Duodenal mucosa (tissue), 2 donors: ENCODE data around the gene USP17L5.
"Not testable (repeated sequence)": the region's sequence is repeated elsewhere in the genome, so short reads cannot be mapped to it uniquely, and the experiment has no call there.

Experiments
- H3K27ac ChIP-seq: one replicate; pipeline ENCODE4 v1.7.0; 2013; ENCODE audit warnings: low read depth, low read length
- H3K27me3 ChIP-seq, 2 donors: one replicate each; pipeline ENCODE4 v1.7.0; 2013; ENCODE audit warnings: low read length in 2 of 2, control low read depth in 1 of 2; ENCODE audit not compliant: insufficient read depth in 2 of 2, control insufficient read depth in 1 of 2
- H3K36me3 ChIP-seq, 2 donors: one replicate each; pipeline ENCODE4 v1.7.0; 2013; ENCODE audit warnings: low read length in 2 of 2, control low read depth in 1 of 2; ENCODE audit not compliant: insufficient read depth in 2 of 2, control insufficient read depth in 1 of 2
- H3K4me1 ChIP-seq, 2 donors: one replicate each; pipeline ENCODE4 v1.7.0; 2013; ENCODE audit warnings: low read length in 2 of 2, control low read depth in 1 of 2; ENCODE audit not compliant: insufficient read depth in 2 of 2, control insufficient read depth in 1 of 2
- H3K4me3 ChIP-seq, 2 donors: one replicate each; pipeline ENCODE4 v1.7.0; 2013; ENCODE audit warnings: low read length in 2 of 2, low read depth in 1 of 2
- H3K9ac ChIP-seq, 2 donors: one replicate each; pipeline ENCODE4 v1.7.0; 2013; ENCODE audit warnings: low read length in 2 of 2, low read depth in 1 of 2
- H3K9me3 ChIP-seq, 2 donors: one replicate each; pipeline ENCODE4 v1.7.0; 2013; ENCODE audit warnings: low read length in 2 of 2, control low read depth in 1 of 2; ENCODE audit not compliant: control insufficient read depth in 1 of 2

Gene USP17L5

DNA sequence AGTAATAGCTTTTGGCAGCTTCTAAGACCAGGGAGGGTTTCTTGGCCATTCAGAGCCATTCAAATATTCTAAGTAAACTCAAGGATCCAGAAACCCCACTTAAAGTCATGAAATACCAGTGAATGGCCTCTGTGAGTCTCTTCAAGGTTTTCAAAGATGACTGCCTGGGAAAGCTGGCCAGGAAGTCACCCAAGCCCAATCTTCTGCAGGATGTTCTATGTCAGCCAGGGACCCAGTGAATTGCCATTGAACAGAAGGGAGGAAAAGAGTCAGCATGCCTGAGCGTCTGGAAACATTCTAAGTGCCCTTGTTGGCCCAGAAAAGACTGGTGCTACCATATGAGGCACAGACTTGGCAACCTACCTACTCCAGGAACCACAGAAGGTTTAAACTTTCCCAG lies 40.7 kb downstream of the USP17L5 start:
- not testable (repeated sequence) for H3K36me3 ChIP-seq, H3K9ac ChIP-seq, H3K9me3 ChIP-seq

DNA sequence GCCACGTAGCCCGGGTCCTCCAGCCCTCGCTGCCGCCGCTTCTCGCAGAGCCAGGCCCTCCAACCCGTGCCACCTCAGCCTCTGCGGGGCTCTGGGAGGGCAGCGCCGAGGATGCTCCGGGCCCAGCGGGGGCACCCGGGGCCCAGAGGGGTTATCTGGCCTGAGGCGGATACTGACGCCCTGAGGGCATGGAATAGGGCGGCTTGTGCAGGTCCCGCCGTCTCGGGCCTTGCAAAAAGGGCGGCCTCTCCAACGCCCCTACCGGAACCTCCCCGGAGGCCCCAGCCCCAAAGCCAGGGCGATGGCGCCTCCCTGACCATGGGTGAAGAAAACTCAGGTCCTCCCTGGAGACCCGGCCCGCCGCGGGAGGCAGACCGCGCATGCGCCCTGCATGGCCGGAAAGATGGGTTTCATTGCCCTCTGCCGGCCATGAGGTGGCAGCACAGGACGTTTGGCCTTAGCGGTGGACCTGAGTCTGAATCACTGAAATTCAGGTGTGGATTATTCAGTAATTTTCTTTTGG lies 41.9 kb downstream of the USP17L5 start:
- H3K4me3 ChIP-seq: peak overlapping the region in 1 of 2 donors; percentile 61
- H3K27me3 ChIP-seq, H3K27ac ChIP-seq, H3K36me3 ChIP-seq, H3K4me1 ChIP-seq, H3K9me3 ChIP-seq: not testable (repeated sequence)
- H3K9ac ChIP-seq: peak overlapping the region in 1 of 2 donors; percentile 43

More for the DNA sequence above, 40.7 kb downstream of the USP17L5 start:
- H3K4me3 ChIP-seq, H3K27me3 ChIP-seq, H3K27ac ChIP-seq, H3K4me1 ChIP-seq: not testable (repeated sequence)

DNA sequence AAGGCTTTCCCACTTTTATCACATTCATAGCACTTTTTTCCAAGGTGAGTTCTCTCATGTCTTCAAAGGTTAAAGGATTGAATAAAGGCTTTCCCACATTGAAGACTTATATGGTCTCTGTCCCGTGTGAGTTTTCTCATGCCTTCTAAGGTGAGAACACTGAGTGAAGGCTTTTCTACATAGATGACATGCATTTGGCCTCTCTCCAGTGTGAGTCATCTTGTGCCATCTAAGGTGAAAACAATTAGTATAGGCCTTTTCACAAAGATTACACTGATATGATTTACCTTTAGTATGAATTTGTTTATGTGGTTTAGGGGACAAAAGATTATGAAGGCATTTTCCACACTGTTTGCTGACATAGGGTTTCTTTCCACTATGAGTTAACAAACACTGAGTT lies 44.9 kb downstream of the USP17L5 start:
- H3K4me1 ChIP-seq: no peaks in the 10 kb centered on the region
- H3K9ac ChIP-seq: no peak overlapping the region
- no peaks in the 10 kb centered on the region for H3K27me3 ChIP-seq
- H3K27ac ChIP-seq: no peak overlapping the region
- no peaks in the 10 kb centered on the region for H3K9me3 ChIP-seq
- no peaks in the 10 kb centered on the region for H3K36me3 ChIP-seq
- no peak overlapping the region for H3K4me3 ChIP-seq

DNA sequence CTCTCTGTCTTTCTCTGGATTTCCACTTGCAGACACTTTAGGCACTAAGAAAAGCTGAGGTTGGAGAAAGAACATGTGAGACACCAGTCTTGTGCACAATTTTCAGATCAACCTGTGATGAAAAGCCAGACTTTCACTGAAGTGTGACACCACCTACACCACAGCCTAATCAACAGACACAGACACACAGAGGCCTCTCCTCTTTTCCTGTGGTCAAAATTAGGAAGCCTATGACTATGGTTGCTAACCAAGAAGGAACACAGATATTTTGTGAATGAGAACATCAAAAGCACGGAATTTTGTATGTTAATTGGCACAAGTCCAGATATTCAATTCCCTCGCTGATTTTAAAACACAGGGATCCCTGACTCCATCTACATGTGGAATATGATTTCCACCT lies 49.8 kb downstream of the USP17L5 start:
- not testable (repeated sequence) for H3K9ac ChIP-seq, H3K4me3 ChIP-seq, H3K27ac ChIP-seq, H3K27me3 ChIP-seq, H3K36me3 ChIP-seq, H3K9me3 ChIP-seq, H3K4me1 ChIP-seq
